Stimulated activated CD4-positive, alpha-beta T cell treated with anti-CD3 and anti-CD28 coated beads, Interleukin-12 subunit alpha, Interleukin-12 subunit beta, amount 100 ng/mL, for 4 hours (primary cell): ENCODE results near the gene HPCAL1.

Source experiments
- DNase-seq: peaks from one replicate; pipeline ENCODE4 v3.0.0-alpha.2; 2020

Gene HPCAL1

GRCh38 chr2:10473121-10473756 is 170.5 kb downstream of the HPCAL1 start:
- no peak for DNase-seq

GRCh38 chr2:10475221-10475722 is 172.6 kb downstream of the HPCAL1 start:
- no peak for DNase-seq

GRCh38 chr2:10475811-10476660 is 173.3 kb downstream of the HPCAL1 start:
- DNase-seq: no peak

- no peak for DNase-seq
Observed at GRCh38 chr2:10476723-10477442, 174.2 kb downstream of the HPCAL1 start.
